Psoas muscle (tissue), 8 donors: ENCODE results near the gene SHBG. TPM values are rescaled to one million over a fixed set of nuclear protein-coding genes. Genes with fewer than 3 reads are reported as not detected.
"Not testable (repeated sequence)": the region's sequence is repeated elsewhere in the genome, so short reads cannot be mapped to it uniquely, and the experiment has no call there.

ENCODE experiments used
- ATAC-seq, 4 donors: fragments of 200-7000 bp; cut with Tn5 transposase; one replicate each; pipeline ENCODE4 v1.9.1; 2020; ENCODE audit warnings: moderate library complexity in 3 of 4, mild to moderate bottlenecking in 2 of 4
- DNase-seq, 2 donors: peaks; one replicate each; pipeline ENCODE4 v3.0.0-alpha.2; 2020
- H3K27ac ChIP-seq: fragments of 200-600 bp; one replicate; pipeline ENCODE4 v1.8.0; 2022
- H3K27me3 ChIP-seq, 3 donors: fragments of 200-600 bp in 1 of 3; one replicate each; pipeline versions ENCODE4 v1.6.1 to v1.8.0; 2013 to 2022; ENCODE audit warnings: low read length in 2 of 3, mild to moderate bottlenecking in 2 of 3, moderate library complexity in 1 of 3; ENCODE audit not compliant: insufficient read depth in 3 of 3
- H3K36me3 ChIP-seq, 2 donors: fragments of 200-600 bp in 1 of 2; one replicate each; pipeline versions ENCODE4 v1.6.1 to v1.8.0; 2013 to 2022; ENCODE audit warnings: low read depth in 1 of 2, mild to moderate bottlenecking in 1 of 2, moderate library complexity in 1 of 2; ENCODE audit not compliant: insufficient read depth in 1 of 2
- H3K4me1 ChIP-seq: fragments of 200-600 bp; one replicate; pipeline ENCODE4 v1.8.0; 2022
- H3K4me3 ChIP-seq: fragments of 200-600 bp; one replicate; pipeline ENCODE4 v1.8.0; 2022; ENCODE audit warnings: mild to moderate bottlenecking
- H3K9me3 ChIP-seq: fragments of 200-600 bp; one replicate; pipeline ENCODE4 v1.8.0; 2022
- CTCF ChIP-seq: fragments of 200-600 bp; IDR thresholded peaks from one replicate; pipeline ENCODE4 v1.8.0; 2022; ENCODE audit warnings: antibody characterized with exemption
- WGBS, 3 donors: extraction: QIAGEN DNeasy Blood & Tissue Kit; methylation state at CpG; one replicate each; pipeline versions ENCODE4 v1.1.6 to v1.1.7; 2013; 5-methylcytosine and 5-hydroxymethylcytosine counted together
- intact Hi-C, 2 donors: fragments of 100-400 bp; cut with DNase I; formaldehyde crosslinking; loops; one replicate each; pipeline versions ENCODE4 v1.11.0 to v1.14.2; 2022
- polyA plus RNA-seq, 3 donors: library from polyadenylated mRNA; stranded (reverse); fragments of 200-250 nt; gene quantifications; one replicate each; pipeline ENCODE4 v1.2.3, GENCODE V29; 2013
- total RNA-seq, 4 donors: library from RNA; stranded (reverse); fragmentation: NEBNext Ultra II Directional in 2 of 4; extraction: Animal tissue kit (Norgen Biotek cat#: 25700) in 2 of 4; gene quantifications; one replicate each; pipeline versions ENCODE4 v1.2.1 to v1.2.4, GENCODE V29; 2021 to 2023
- donor health status: healthy with polysubstance abuse.
- donor health status: DM: no; HTN: no; CAD: no; lungs with moderate emphysema.
- donor health status: Bipolar disorder and iron deficiency.
- donor health status: healthy.
- donor health status: DM: yes; HTN: yes; CAD: no.
- donor health status: DM: no; HTN: no; CAD: no.
- donor health status: DM: no; HTN: no; CAD: no.
- donor health status: DM: yes; HTN: yes; CAD: no.

Gene SHBG
- total and polyA plus RNA-seq, 7 donors = 0.19 to 1.6 (median 0.46) TPM

- Histone ChIP-seq H3K4me1 (peaks cover 30% of the 10 kb centered on the region), H3K4me3 (peak overlapping the region; percentile 94), H3K27ac (peak overlapping the region; percentile 95), H3K9me3 (no peaks in the 10 kb centered on the region), H3K36me3 (peaks cover 0 to 9% of the 10 kb centered on the region in 2 donors), H3K27me3 (no peaks in the 10 kb centered on the region)
- ATAC-seq = no peak
- no peak for DNase-seq
- WGBS, 3 donors = 4 to 7% (median 6%) methylated on average over 28 of the region's 28 CpGs
- intact Hi-C loops = no loop called here
- no peak for TF ChIP-seq CTCF
Observed at GRCh38 chr17:7615265-7615747, 14.6 kb upstream of the SHBG start.

GRCh38 chr17:7618608-7619007 is 11.3 kb upstream of the SHBG start:
- no peak for TF ChIP-seq CTCF
- no peaks in the 10 kb centered on the region for H3K27me3 ChIP-seq
- no peak overlapping the region for H3K4me3 ChIP-seq
- H3K27ac ChIP-seq = no peak overlapping the region
- H3K9me3 ChIP-seq = no peaks in the 10 kb centered on the region
- H3K36me3 ChIP-seq = no peaks in the 10 kb centered on the region
- DNase-seq (no peak), ATAC-seq (no peak)
- no peaks in the 10 kb centered on the region for H3K4me1 ChIP-seq
- intact Hi-C loops = no loop called here
- WGBS, 3 donors = 78 to 82% (median 81%) methylated on average over 5 of the region's 5 CpGs

- WGBS, 3 donors = 86 to 93% (median 92%) methylated on average over 8 of the region's 8 CpGs
- ATAC-seq (no peak), DNase-seq (no peak)
- H3K27me3 ChIP-seq = no peaks in the 10 kb centered on the region
- H3K36me3 ChIP-seq = peaks cover 0 to 4% of the 10 kb centered on the region in 2 donors
- H3K9me3 ChIP-seq = no peaks in the 10 kb centered on the region
- peaks cover under 1% of the 10 kb centered on the region for H3K4me1 ChIP-seq
- intact Hi-C loops = loop anchor here in 1 of 2 donors (10.0 kb wide), 1 partner anchor 224 kb away; no protein-coding TSS in a partner anchor
- no peak overlapping the region for H3K27ac ChIP-seq
- no peak for TF ChIP-seq CTCF
- no peak overlapping the region for H3K4me3 ChIP-seq
Observed at GRCh38 chr17:7620835-7621234, 9.1 kb upstream of the SHBG start.

GRCh38 chr17:7623661-7624060 is 6.3 kb upstream of the SHBG start:
- no peak for TF ChIP-seq CTCF
- peaks cover 0 to 11% of the 10 kb centered on the region in 2 donors for H3K36me3 ChIP-seq
- ATAC-seq (no peak), DNase-seq (no peak)
- H3K27ac ChIP-seq = no peak overlapping the region
- 84 to 89% (median 86%) methylated on average over 5 of the region's 5 CpGs for WGBS, 3 donors
- intact Hi-C loops = loop anchor here in 1 of 2 donors (10.0 kb wide), 1 partner anchor 221 kb away; no protein-coding TSS in a partner anchor
- no peaks in the 10 kb centered on the region for H3K9me3 ChIP-seq
- H3K4me3 ChIP-seq = no peak overlapping the region
- no peaks in the 10 kb centered on the region for H3K27me3 ChIP-seq
- H3K4me1 ChIP-seq = peaks cover 13% of the 10 kb centered on the region

- peaks cover 0 to 11% of the 10 kb centered on the region in 2 donors for H3K36me3 ChIP-seq
- not testable (repeated sequence) for H3K4me3 ChIP-seq, H3K9me3 ChIP-seq, DNase-seq, ATAC-seq, H3K27me3 ChIP-seq
- H3K4me1 ChIP-seq = peaks cover 13% of the 10 kb centered on the region
- 95 to 98% (median 97%) methylated on average over 16 of the region's 16 CpGs for whole genome bisulfite sequencing, 3 donors
- intact Hi-C loops = loop anchor here (2.0 to 10.0 kb wide), 2 partner anchors 59 to 219 kb away; no protein-coding TSS in a partner anchor
- peak overlapping the region; percentile 97 for H3K27ac ChIP-seq
Observed at GRCh38 chr17:7625749-7626148, 4.2 kb upstream of the SHBG start.
